DOHH2 (cell line): ENCODE data around the gene LGALS3.
A peak's percentile ranks its signal among the peaks of the same experiment; 100 is the strongest.
"Not testable (repeated sequence)": the region's sequence is repeated elsewhere in the genome, so short reads cannot be mapped to it uniquely, and the experiment has no call there.

Experiments
- H3F3A ChIP-seq: fragments of 200-600 bp; sonication (generic), shearing (Covaris generic); 2 replicates; pipeline ENCODE4 v1.6.0; 2016; ENCODE audit warnings: antibody characterized with exemption, mild to moderate bottlenecking; ENCODE audit not compliant: control insufficient read depth, insufficient read depth
- H3K27ac ChIP-seq: fragments of 200-600 bp; sonication (generic); 2 replicates; pipeline ENCODE4 v1.5.1; 2014; ENCODE audit warnings: low read depth, mild to moderate bottlenecking, low read length, moderate library complexity
- H3K27me3 ChIP-seq: fragments of 200-600 bp; sonication (generic); 2 replicates; pipeline ENCODE4 v1.6.1; 2014; ENCODE audit warnings: mild to moderate bottlenecking, low read length, mixed read lengths; ENCODE audit not compliant: control insufficient read depth
- H3K36me3 ChIP-seq: fragments of 200-600 bp; sonication (generic); 2 replicates; pipeline ENCODE4 v1.6.1; 2014; ENCODE audit warnings: mild to moderate bottlenecking, low read length, moderate library complexity, mixed read lengths; ENCODE audit not compliant: control insufficient read depth
- H3K4me1 ChIP-seq: fragments of 200-600 bp; sonication (generic); 2 replicates; pipeline ENCODE4 v1.6.1; 2014; ENCODE audit warnings: mild to moderate bottlenecking, low read length, mixed read lengths; ENCODE audit not compliant: control insufficient read depth
- H3K4me2 ChIP-seq: fragments of 200-600 bp; sonication (generic); 2 replicates; pipeline ENCODE4 v1.6.0; 2014; ENCODE audit warnings: mild to moderate bottlenecking, low read length, moderate library complexity
- H3K4me3 ChIP-seq: fragments of 200-600 bp; sonication (generic); 2 replicates; pipeline ENCODE4 v1.5.1; 2014; ENCODE audit warnings: mild to moderate bottlenecking, low read length, mixed read lengths
- H3K79me2 ChIP-seq: fragments of 200-600 bp; sonication (generic); 2 replicates; pipeline ENCODE4 v1.6.1; 2014; ENCODE audit warnings: mild to moderate bottlenecking, low read length, mixed read lengths; ENCODE audit not compliant: control insufficient read depth
- H3K9me2 ChIP-seq: fragments of 200-600 bp; sonication (generic); replicated peaks from 2 replicates; pipeline ENCODE4 v1.6.1; 2014; ENCODE audit warnings: mild to moderate bottlenecking, low read length, mixed read lengths; ENCODE audit not compliant: control insufficient read depth
- H3K9me3 ChIP-seq: fragments of 200-600 bp; sonication (generic); 2 replicates; pipeline ENCODE4 v1.6.1; 2014; ENCODE audit warnings: antibody characterized with exemption, low read length, mixed read lengths; ENCODE audit not compliant: control insufficient read depth, insufficient read depth
- H4K20me1 ChIP-seq: fragments of 200-600 bp; sonication (generic); 2 replicates; pipeline ENCODE4 v1.6.0; 2014; ENCODE audit warnings: low read depth, mild to moderate bottlenecking, antibody characterized with exemption, low read length, moderate library complexity; ENCODE audit not compliant: control insufficient read depth, insufficient read depth
- EZH2phosphoT487 ChIP-seq: fragments of 200-600 bp; sonication (generic); IDR thresholded peaks from 2 replicates; pipeline ENCODE4 v1.6.1; 2017; ENCODE audit warnings: borderline replicate concordance, mild to moderate bottlenecking, antibody characterized with exemption, low read length, moderate library complexity, mixed read lengths
- TF ChIP-seq, protein P1 (sequence below): fragments of 200-600 bp; sonication (generic); IDR thresholded peaks from one replicate; pipeline ENCODE4 v1.5.1; 2014; ENCODE audit warnings: antibody characterized with exemption, mild to moderate bottlenecking, low read depth, low read length; ENCODE audit not compliant: poor library complexity, severe bottlenecking

Gene LGALS3

DNA sequence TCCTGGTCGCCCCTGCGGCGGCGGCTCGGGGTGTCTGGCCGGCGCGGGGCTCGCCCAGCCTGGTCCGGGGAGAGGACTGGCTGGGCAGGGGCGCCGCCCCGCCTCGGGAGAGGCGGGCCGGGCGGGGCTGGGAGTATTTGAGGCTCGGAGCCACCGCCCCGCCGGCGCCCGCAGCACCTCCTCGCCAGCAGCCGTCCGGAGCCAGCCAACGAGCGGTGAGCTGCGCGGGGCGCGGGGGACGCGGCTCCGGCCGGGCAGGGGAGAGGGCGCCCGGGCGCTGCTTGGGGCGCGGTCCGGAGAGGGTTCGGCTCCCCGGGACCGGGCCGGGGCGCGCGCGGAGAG is at the start of gene LGALS3:
TSS of gene LGALS3 (plus strand) at position 167 of the 342 bp plus-strand sequence. CDS start 8,122 bp downstream, outside the sequence.
- peaks cover 8% of the 10 kb centered on the region for H3K4me1 ChIP-seq
- H3K27ac ChIP-seq: no peak within 1 kb of the TSS
- peaks cover 58% of the 10 kb centered on the region for H3K27me3 ChIP-seq
- TF ChIP-seq, protein P1, sequence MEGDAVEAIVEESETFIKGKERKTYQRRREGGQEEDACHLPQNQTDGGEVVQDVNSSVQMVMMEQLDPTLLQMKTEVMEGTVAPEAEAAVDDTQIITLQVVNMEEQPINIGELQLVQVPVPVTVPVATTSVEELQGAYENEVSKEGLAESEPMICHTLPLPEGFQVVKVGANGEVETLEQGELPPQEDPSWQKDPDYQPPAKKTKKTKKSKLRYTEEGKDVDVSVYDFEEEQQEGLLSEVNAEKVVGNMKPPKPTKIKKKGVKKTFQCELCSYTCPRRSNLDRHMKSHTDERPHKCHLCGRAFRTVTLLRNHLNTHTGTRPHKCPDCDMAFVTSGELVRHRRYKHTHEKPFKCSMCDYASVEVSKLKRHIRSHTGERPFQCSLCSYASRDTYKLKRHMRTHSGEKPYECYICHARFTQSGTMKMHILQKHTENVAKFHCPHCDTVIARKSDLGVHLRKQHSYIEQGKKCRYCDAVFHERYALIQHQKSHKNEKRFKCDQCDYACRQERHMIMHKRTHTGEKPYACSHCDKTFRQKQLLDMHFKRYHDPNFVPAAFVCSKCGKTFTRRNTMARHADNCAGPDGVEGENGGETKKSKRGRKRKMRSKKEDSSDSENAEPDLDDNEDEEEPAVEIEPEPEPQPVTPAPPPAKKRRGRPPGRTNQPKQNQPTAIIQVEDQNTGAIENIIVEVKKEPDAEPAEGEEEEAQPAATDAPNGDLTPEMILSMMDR: no peak
- TF ChIP-seq EZH2phosphoT487: peak; percentile 83; the same call in 1 of the 2 replicates
- H3K9me3 ChIP-seq: no peaks in the 10 kb centered on the region
- H4K20me1 ChIP-seq: no peaks in the 10 kb centered on the region
- H3K9me2 ChIP-seq: no peaks in the 10 kb centered on the region
- H3F3A ChIP-seq: no peaks in the 10 kb centered on the region
- H3K4me2 ChIP-seq: peak within 1 kb of the TSS; percentile 57
- no peaks in the 10 kb centered on the region for H3K36me3 ChIP-seq
- no peaks in the 10 kb centered on the region for H3K79me2 ChIP-seq
- H3K4me3 ChIP-seq: peak within 1 kb of the TSS; percentile 45; the same call in 1 of the 2 replicates

DNA sequence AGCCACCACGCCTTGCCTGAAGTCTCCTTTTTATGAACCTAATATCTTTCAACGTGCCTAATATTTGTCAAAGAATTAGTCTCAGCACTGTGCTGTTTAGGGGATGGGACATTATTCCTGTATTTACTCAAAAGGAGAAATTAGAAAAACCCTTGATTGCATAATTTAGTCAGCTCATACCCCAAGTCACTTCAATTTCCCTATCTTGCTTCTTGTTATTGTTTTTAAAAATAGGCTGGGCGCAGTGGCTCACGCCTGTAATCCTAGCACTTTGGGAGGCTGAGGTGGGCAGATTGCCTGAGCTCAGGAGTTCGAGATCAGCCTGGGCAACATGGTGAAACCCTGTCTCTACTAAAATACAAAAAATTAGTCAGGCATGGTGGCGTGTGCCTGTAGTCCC is 49.1 kb upstream of the LGALS3 start:
- not testable (repeated sequence) for H3K36me3 ChIP-seq, H3K4me3 ChIP-seq, H3K27me3 ChIP-seq, H3K79me2 ChIP-seq, H3K27ac ChIP-seq, H3K9me2 ChIP-seq, H3K4me1 ChIP-seq, H3K9me3 ChIP-seq, H4K20me1 ChIP-seq, H3F3A ChIP-seq, H3K4me2 ChIP-seq

DNA sequence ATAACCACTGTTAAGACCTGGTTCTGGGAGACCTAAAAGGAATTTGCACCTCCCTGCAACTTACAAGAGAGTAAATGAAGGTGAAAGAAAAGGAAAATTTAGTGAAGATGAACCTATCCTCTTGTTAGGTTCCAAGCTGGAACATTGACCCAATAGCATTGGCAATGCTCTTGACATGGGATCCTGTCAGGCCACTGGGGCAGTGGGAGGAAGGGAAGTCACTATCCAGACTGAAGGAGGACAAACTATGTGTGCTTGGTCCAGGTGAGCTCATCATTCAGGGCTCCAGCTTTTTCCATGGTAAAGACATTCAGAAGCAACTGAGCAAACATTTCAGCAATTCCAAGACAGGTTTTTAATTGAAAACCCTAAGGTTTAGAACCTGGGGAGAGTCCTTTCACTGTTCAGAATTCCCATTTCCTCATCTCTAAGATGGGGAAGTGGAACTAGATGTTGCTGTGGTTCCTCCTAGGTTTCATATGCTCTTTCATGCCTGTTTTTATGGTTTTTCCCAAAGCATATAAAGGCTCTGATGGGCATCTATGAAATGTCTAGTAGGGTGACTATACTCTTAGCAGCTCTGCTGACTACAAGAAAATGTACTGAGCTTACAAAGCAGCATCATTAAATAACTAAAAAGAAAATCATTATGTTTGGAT is 44.5 kb upstream of the LGALS3 start:
- TF ChIP-seq, protein P1: no peak
- no peak for TF ChIP-seq EZH2phosphoT487
- Histone ChIP-seq H3K9me2 (no peaks in the 10 kb centered on the region), H3K4me1 (peaks cover 3% of the 10 kb centered on the region; the same call in 1 of the 2 replicates), H3K9me3 (no peaks in the 10 kb centered on the region), H3K4me3 (no peak overlapping the region), H3K27me3 (no peaks in the 10 kb centered on the region), H4K20me1 (no peaks in the 10 kb centered on the region), H3K36me3 (no peaks in the 10 kb centered on the region), H3K27ac (no peak overlapping the region), H3F3A (no peaks in the 10 kb centered on the region), H3K4me2 (no peak overlapping the region), H3K79me2 (no peaks in the 10 kb centered on the region)

DNA sequence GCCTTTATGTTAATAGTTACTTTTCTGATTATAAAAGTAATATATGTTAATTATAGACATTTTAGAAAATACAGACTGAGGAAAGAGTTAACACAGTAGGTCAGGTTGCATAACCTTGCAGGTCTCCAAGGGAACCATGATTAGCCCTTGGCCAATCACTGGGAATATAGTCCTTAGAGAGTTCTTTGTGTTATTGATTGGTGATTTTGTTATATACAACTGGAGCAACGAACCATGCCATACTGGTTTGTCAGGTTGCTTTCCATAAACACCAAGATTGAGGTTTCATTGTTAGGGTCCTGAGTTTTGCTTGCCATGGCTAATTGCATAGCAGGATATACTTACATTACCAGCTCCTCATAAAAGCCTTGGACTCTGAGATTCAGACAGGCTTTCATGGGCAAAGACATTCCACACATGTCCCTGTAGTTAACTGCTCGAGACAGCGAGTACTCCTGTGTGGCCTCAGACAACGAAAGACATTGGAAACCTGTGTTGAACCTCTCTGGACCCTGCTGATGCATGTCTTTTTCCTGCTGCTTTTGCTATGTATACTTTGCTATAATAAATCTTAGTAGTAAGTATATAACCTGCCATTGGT is 43.9 kb upstream of the LGALS3 start:
- peaks cover 3% of the 10 kb centered on the region; the same call in 1 of the 2 replicates for H3K4me1 ChIP-seq
- H3F3A ChIP-seq: no peaks in the 10 kb centered on the region
- H4K20me1 ChIP-seq: no peaks in the 10 kb centered on the region
- H3K4me2 ChIP-seq: no peak overlapping the region
- H3K27ac ChIP-seq: no peak overlapping the region
- TF ChIP-seq, protein P1: no peak
- no peaks in the 10 kb centered on the region for H3K27me3 ChIP-seq
- no peaks in the 10 kb centered on the region for H3K79me2 ChIP-seq
- no peaks in the 10 kb centered on the region for H3K9me2 ChIP-seq
- H3K4me3 ChIP-seq: no peak overlapping the region
- H3K36me3 ChIP-seq: no peaks in the 10 kb centered on the region
- H3K9me3 ChIP-seq: no peaks in the 10 kb centered on the region
